ENCODE data around the gene GJC2. TPM values are rescaled to one million over a fixed set of nuclear protein-coding genes. Genes with fewer than 3 reads are reported as not detected.

GJC2 gene
- polyA plus RNA-seq, 3 donors = 0.15 TPM; not detected in 2

DNA sequence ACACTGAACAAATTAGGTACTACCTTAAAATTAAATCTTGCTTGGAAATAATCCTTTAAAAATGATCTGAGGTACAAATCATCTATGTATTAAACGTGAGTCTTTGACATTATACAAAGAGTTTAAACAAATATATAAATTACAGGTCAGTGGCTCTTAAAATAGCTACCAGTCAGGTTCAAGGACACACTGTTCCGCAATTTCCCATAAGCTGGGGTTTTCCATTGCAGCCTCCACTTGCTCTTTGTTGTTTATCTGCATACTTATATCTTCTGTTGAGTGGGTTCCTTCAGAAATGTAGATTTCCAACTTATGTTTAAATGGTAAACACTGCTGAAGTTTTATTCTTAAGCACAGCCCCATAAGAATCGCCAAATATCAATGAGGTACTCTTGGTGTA, 34.9 kb upstream of the GJC2 start:
- DNase-seq = no peak
- no peaks in the 10 kb centered on the region for H3K36me3 ChIP-seq (replicated peaks in 1 of 2; ENCODE audit: control insufficient read depth in 1 of 2, insufficient read depth in 2 of 2, low read length in 2 of 2)
- Mint-ChIP-seq H3K27ac (no peak overlapping the region), H3K4me3 (no peak overlapping the region), H3K9me3 (peaks cover 6 to 30% (median 14%) of the 10 kb centered on the region in 7 donors), H3K36me3 (no peaks in the 10 kb centered on the region), H3K27me3 (ENCODE audit: low read depth in 3 of 3) (peaks cover 0 to 1% (median 0%) of the 10 kb centered on the region in 3 donors), H3K4me1 (peaks cover 16% of the 10 kb centered on the region)
- H2AFZ ChIP-seq (ENCODE audit: insufficient read depth, low read depth, low read length, poor library complexity, severe bottlenecking) = no peak overlapping the region
- peaks cover 6 to 14% of the 10 kb centered on the region in 2 donors for H3K4me1 ChIP-seq (ENCODE audit: control insufficient read depth in 1 of 2, insufficient read depth in 2 of 2, low read length in 2 of 2)
- no peak overlapping the region for H3K4me2 ChIP-seq (replicated peaks; ENCODE audit: extremely low read depth, low read length, poor library complexity, severe bottlenecking)
- intact Hi-C loops (cut with micrococcal nuclease) = loop anchor here in 1 of 2 donors (5.0 kb wide), 1 partner anchor 342 kb away; a partner anchor contains a TSS
- H3K79me2 ChIP-seq (ENCODE audit: insufficient read depth, low read length) = peaks cover 1% of the 10 kb centered on the region
- peaks cover 4 to 5% of the 10 kb centered on the region in 2 donors for H3K9me3 ChIP-seq (replicated peaks in 1 of 2; ENCODE audit: control insufficient read depth in 1 of 2, insufficient read depth in 1 of 2, low read length in 2 of 2)
- no peak overlapping the region for H3K9ac ChIP-seq (ENCODE audit: insufficient read depth, low read length, poor library complexity, severe bottlenecking)
- H3K4me3 ChIP-seq (replicated peaks in 1 of 3; ENCODE audit: low read depth in 2 of 3, low read length in 3 of 3) = no peak overlapping the region
- no peak for TF ChIP-seq CTCF (IDR thresholded peaks at IDR 0.05)
- no peak overlapping the region for H3K27ac ChIP-seq (ENCODE audit: low read depth in 1 of 2, low read length in 2 of 2)
- WGBS (ENCODE audit: insufficient coverage) = no CpG with 5 or more reads among the region's 3 CpGs
- H3K27me3 ChIP-seq (ENCODE audit: control insufficient read depth in 2 of 2, insufficient read depth in 2 of 2, low read length in 2 of 2) = no peaks in the 10 kb centered on the region
- H4K20me1 ChIP-seq (ENCODE audit: insufficient read depth, low read length) = no peaks in the 10 kb centered on the region

DNA sequence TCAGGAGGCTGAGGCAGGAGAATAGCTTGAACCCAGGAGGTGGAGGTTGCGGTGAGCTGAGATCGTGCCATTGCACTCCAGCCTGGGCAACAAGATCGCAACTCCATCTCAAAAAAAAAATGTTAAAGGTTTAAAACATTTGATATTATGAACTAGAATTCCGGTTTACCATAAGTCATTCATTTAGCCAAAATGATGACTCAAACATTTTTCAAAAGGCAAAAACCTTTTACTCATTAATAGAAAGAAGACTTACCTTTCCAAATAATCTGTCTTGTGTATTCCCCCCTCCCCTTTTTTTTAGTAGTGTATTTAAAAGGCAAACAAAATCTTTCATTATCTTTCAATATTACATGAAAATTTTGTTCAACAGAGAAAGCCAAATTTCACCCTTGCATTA, 32.4 kb upstream of the GJC2 start:
- H3K9ac ChIP-seq (ENCODE audit: insufficient read depth, low read length, poor library complexity, severe bottlenecking) = no peak overlapping the region
- H2AFZ ChIP-seq (ENCODE audit: insufficient read depth, low read depth, low read length, poor library complexity, severe bottlenecking) = no peak overlapping the region
- no peaks in the 10 kb centered on the region for H3K27me3 ChIP-seq (ENCODE audit: control insufficient read depth in 2 of 2, insufficient read depth in 2 of 2, low read length in 2 of 2)
- no peak for TF ChIP-seq CTCF (IDR thresholded peaks at IDR 0.05)
- no peaks in the 10 kb centered on the region for H3K79me2 ChIP-seq (ENCODE audit: insufficient read depth, low read length)
- H3K9me3 Mint-ChIP-seq = peaks cover 6 to 27% (median 13%) of the 10 kb centered on the region in 7 donors
- DNase-seq = no peak
- H3K4me3 Mint-ChIP-seq = no peak overlapping the region
- no peak overlapping the region for H3K27ac Mint-ChIP-seq
- H4K20me1 ChIP-seq (ENCODE audit: insufficient read depth, low read length) = no peaks in the 10 kb centered on the region
- intact Hi-C loops (cut with micrococcal nuclease) = no loop called here
- H3K4me1 Mint-ChIP-seq = peaks cover 8% of the 10 kb centered on the region
- H3K27me3 Mint-ChIP-seq (ENCODE audit: low read depth in 3 of 3) = peaks cover 0 to 2% (median 1%) of the 10 kb centered on the region in 3 donors
- no peak overlapping the region for H3K4me2 ChIP-seq (replicated peaks; ENCODE audit: extremely low read depth, low read length, poor library complexity, severe bottlenecking)
- H3K27ac ChIP-seq (ENCODE audit: low read depth in 1 of 2, low read length in 2 of 2) = no peak overlapping the region
- H3K36me3 ChIP-seq (replicated peaks in 1 of 2; ENCODE audit: control insufficient read depth in 1 of 2, insufficient read depth in 2 of 2, low read length in 2 of 2) = no peaks in the 10 kb centered on the region
- H3K4me1 ChIP-seq (ENCODE audit: control insufficient read depth in 1 of 2, insufficient read depth in 2 of 2, low read length in 2 of 2) = peaks cover 4 to 8% of the 10 kb centered on the region in 2 donors
- H3K36me3 Mint-ChIP-seq = no peaks in the 10 kb centered on the region
- WGBS (ENCODE audit: insufficient coverage) = no CpG with 5 or more reads among the region's 4 CpGs
- peaks cover 4 to 5% of the 10 kb centered on the region in 2 donors for H3K9me3 ChIP-seq (replicated peaks in 1 of 2; ENCODE audit: control insufficient read depth in 1 of 2, insufficient read depth in 1 of 2, low read length in 2 of 2)
- H3K4me3 ChIP-seq (replicated peaks in 1 of 3; ENCODE audit: low read depth in 2 of 3, low read length in 3 of 3) = no peak overlapping the region

Measured in CD14-positive monocyte (primary cell).